ENCODE results near the gene TRAF2. TPM values are rescaled to one million over a fixed set of nuclear protein-coding genes. Genes with fewer than 3 reads are reported as not detected.
A peak's percentile ranks its signal among the peaks of the same experiment; 100 is the strongest.

The TRAF2 gene
- total and polyA plus RNA-seq, 2 of the 8 experiments (the other 6 are each of a cell fraction or from before 2014, with no cell fraction given): 26.9 to 50.2 TPM

DNA sequence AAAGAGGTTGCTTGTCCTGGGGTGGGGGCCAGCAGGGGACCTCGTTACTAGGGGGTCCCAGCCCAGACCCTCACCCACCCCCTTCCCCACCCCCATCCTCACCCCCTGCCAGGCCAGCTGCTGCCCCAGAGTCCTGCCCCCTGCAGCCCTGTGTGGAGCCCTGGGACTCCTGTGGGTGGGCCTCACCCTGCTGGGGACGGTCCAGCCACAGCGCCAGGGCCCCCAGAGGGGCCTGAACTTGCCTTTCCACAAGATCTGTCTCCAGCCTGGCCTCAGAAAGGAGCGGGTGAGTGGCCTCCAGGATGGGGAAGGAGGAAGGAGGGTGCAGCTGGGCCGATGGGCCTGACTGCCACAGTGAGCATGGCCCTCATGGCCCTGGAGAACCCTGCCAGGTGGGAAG lies 83.5 kb downstream of the TRAF2 start:
- no peaks in the 10 kb centered on the region for H4K20me1 ChIP-seq (replicated peaks in 1 of 2; ENCODE audit: control insufficient read depth in 1 of 2, insufficient read depth in 2 of 2, low read length in 2 of 2)
- H2BK5ac ChIP-seq (ENCODE audit: low read depth, low read length): no peak overlapping the region
- H3K18ac ChIP-seq (ENCODE audit: extremely low read depth, low read length): no peak overlapping the region
- no peak overlapping the region for H3K9ac ChIP-seq (replicated peaks in 1 of 4; ENCODE audit: extremely low read depth in 1 of 4, low read depth in 3 of 4, low read length in 3 of 4)
- DNase-seq (ENCODE audit: low read depth in 1 of 2, low spot score in 2 of 2) (no peak), FAIRE-seq (no peak)
- H3K27me3 ChIP-seq (replicated peaks in 1 of 4; ENCODE audit: control insufficient read depth in 3 of 4, extremely low read depth in 1 of 4, insufficient read depth in 3 of 4, low read length in 3 of 4): no peaks in the 10 kb centered on the region
- H4K91ac ChIP-seq (replicated peaks; ENCODE audit: insufficient read length, low read length): peak overlapping the region; percentile 34
- H3K27ac ChIP-seq (ENCODE audit: low read depth, low read length): no peak overlapping the region
- no peak overlapping the region for H2AFZ ChIP-seq (ENCODE audit: low read length)
- H3K4me2 ChIP-seq (ENCODE audit: insufficient read depth in 1 of 2, low read depth in 2 of 2, low read length in 2 of 2): no peak overlapping the region
- no peaks in the 10 kb centered on the region for H3K9me3 ChIP-seq (ENCODE audit: insufficient read depth in 2 of 2, low read depth in 1 of 2, low read length in 1 of 2)
- H3K79me1 ChIP-seq (ENCODE audit: low read depth, low read length): no peaks in the 10 kb centered on the region
- H2BK20ac ChIP-seq (ENCODE audit: low read length): no peak overlapping the region
- H2BK12ac ChIP-seq (ENCODE audit: low read depth, low read length): no peak overlapping the region
- no peak overlapping the region for H3K4me3 ChIP-seq (ENCODE audit: extremely low read depth in 1 of 4, insufficient read depth in 2 of 4, low read depth in 3 of 4, low read length in 4 of 4)
- no peak overlapping the region for H3K56ac ChIP-seq (replicated peaks; ENCODE audit: insufficient read length, low read depth, low read length)
- no peak overlapping the region for H3K14ac ChIP-seq (ENCODE audit: insufficient read length)
- no peaks in the 10 kb centered on the region for H3K23me2 ChIP-seq (ENCODE audit: low read depth, low read length)
- no peak overlapping the region for H3K23ac ChIP-seq (ENCODE audit: insufficient read length)
- H4K5ac ChIP-seq (ENCODE audit: insufficient read length, low read depth, low read length): no peak overlapping the region
- H2BK15ac ChIP-seq (ENCODE audit: low read length): no peak overlapping the region
- peaks cover 0 to 7% (median 4%) of the 10 kb centered on the region in 4 experiments; a peak in 3 of 7 replicates for H3K4me1 ChIP-seq (replicated peaks in 1 of 4; ENCODE audit: control insufficient read depth in 3 of 4, insufficient read depth in 4 of 4, low read length in 3 of 4)
- no peaks in the 10 kb centered on the region for H3K79me2 ChIP-seq (ENCODE audit: control insufficient read depth in 1 of 2, insufficient read depth in 2 of 2, low read length in 2 of 2)
- H3K4ac ChIP-seq (replicated peaks; ENCODE audit: insufficient read length, low read depth, low read length): no peak overlapping the region
- ChIA-PET POLR2A (ENCODE audit: partially characterized antibody) (no interaction called here), CTCF (ENCODE audit: partially characterized antibody) (interaction anchor here (1.0 to 9.4 kb wide), 6 partner anchors 23 to 317 kb away, joined by 3 to 38 read pairs (median 8); partner anchors contain the start of gene C8G)
- H2AK5ac ChIP-seq (ENCODE audit: low read depth, low read length): no peak overlapping the region; the same call in 1 of the 2 replicates
- WGBS, 2 experiments (ENCODE audit: extremely low coverage in 1 of 2, insufficient coverage in 1 of 2, insufficient read length in 1 of 2, insufficient replicate concordance in 2 of 2, low coverage in 1 of 2, low lambda C conversion rate in 2 of 2, missing lambda C conversion rate in 1 of 2): 83% methylated on average over 4 of the region's 5 CpGs; no CpG with 5 or more reads in 1 of the 2 experiments
- no peaks in the 10 kb centered on the region for H3K36me3 ChIP-seq (ENCODE audit: control insufficient read depth in 2 of 4, insufficient read depth in 4 of 4, low read length in 3 of 4)
- no peak overlapping the region for H2BK120ac ChIP-seq (replicated peaks; ENCODE audit: low read depth, low read length)
- H4K8ac ChIP-seq (ENCODE audit: extremely low read depth, insufficient read depth, low read length): no peak overlapping the region
- TF ChIP-seq SP1 (IDR thresholded peaks at IDR 0.05; ENCODE audit: low read depth, low read length) (no peak), RBBP5 (IDR thresholded peaks at IDR 0.05; ENCODE audit: borderline replicate concordance, low read depth, low read length) (no peak), ASH2L (IDR thresholded peaks at IDR 0.05; ENCODE audit: low read length) (no peak), TAF7 (optimal IDR thresholded peaks at IDR 0.05; ENCODE audit: borderline replicate concordance, low read depth, low read length) (no peak), RNF2 (IDR thresholded peaks at IDR 0.05; ENCODE audit: borderline replicate concordance, low read depth, low read length, missing control alignments, poor library complexity, severe bottlenecking) (no peak), JUND (IDR thresholded peaks at IDR 0.05; ENCODE audit: low read length) (no peak), NRF1 (IDR thresholded peaks at IDR 0.05; ENCODE audit: low read depth, low read length) (no peak), SUZ12 (IDR thresholded peaks at IDR 0.05; ENCODE audit: low read length) (no peak), FOSL1 (IDR thresholded peaks at IDR 0.05; ENCODE audit: insufficient read depth, low read depth, low read length) (no peak)
- TF ChIP-seq, protein P1, sequence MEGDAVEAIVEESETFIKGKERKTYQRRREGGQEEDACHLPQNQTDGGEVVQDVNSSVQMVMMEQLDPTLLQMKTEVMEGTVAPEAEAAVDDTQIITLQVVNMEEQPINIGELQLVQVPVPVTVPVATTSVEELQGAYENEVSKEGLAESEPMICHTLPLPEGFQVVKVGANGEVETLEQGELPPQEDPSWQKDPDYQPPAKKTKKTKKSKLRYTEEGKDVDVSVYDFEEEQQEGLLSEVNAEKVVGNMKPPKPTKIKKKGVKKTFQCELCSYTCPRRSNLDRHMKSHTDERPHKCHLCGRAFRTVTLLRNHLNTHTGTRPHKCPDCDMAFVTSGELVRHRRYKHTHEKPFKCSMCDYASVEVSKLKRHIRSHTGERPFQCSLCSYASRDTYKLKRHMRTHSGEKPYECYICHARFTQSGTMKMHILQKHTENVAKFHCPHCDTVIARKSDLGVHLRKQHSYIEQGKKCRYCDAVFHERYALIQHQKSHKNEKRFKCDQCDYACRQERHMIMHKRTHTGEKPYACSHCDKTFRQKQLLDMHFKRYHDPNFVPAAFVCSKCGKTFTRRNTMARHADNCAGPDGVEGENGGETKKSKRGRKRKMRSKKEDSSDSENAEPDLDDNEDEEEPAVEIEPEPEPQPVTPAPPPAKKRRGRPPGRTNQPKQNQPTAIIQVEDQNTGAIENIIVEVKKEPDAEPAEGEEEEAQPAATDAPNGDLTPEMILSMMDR (IDR thresholded peaks at IDR 0.05; ENCODE audit: control extremely low read depth in 1 of 3, insufficient read depth in 1 of 3, low read depth in 1 of 3, low read length in 3 of 3): no peak
- TF ChIP-seq, protein P2, sequence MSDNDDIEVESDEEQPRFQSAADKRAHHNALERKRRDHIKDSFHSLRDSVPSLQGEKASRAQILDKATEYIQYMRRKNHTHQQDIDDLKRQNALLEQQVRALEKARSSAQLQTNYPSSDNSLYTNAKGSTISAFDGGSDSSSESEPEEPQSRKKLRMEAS (IDR thresholded peaks at IDR 0.05): no peak

Data from H1 (cell line).